HEK293 (cell line): ENCODE measurements around the gene GBX2.

ENCODE experiments used
- CTCF ChIP-seq: fragments of 450-650 bp; formaldehyde crosslinking; IDR thresholded peaks from 2 replicates; pipeline ENCODE4 v1.5.1; 2016; ENCODE audit warnings: missing biosample characterization, missing genetic modification characterization
- ZNF10 ChIP-seq: fragments of 450-650 bp; formaldehyde crosslinking; IDR thresholded peaks from 2 replicates; pipeline ENCODE4 v1.5.1; 2017; ENCODE audit warnings: missing biosample characterization, missing genetic modification characterization
- ZNF138 ChIP-seq: fragments of 450-650 bp; formaldehyde crosslinking; IDR thresholded peaks from 2 replicates; pipeline ENCODE4 v1.5.1; 2016; ENCODE audit warnings: missing biosample characterization, missing genetic modification characterization, borderline replicate concordance
- ZNF544 ChIP-seq: fragments of 450-650 bp; formaldehyde crosslinking; IDR thresholded peaks from 2 replicates; pipeline ENCODE4 v1.5.0; 2017; ENCODE audit warnings: missing biosample characterization, missing genetic modification characterization
- ZNF830 ChIP-seq: fragments of 450-650 bp; IDR thresholded peaks from 2 replicates; pipeline ENCODE4 v1.5.0; 2018; ENCODE audit warnings: missing biosample characterization, missing genetic modification characterization, low read depth, mild to moderate bottlenecking, moderate library complexity

GRCh38 chr2:236190674-236191073 is 22.5 kb upstream of the GBX2 start:
- TF ChIP-seq ZNF10 (tag by site-specific recombination) (no peak), ZNF830 (tag by site-specific recombination) (no peak), CTCF (tag by site-specific recombination) (no peak), ZNF544 (tag by site-specific recombination) (no peak), ZNF138 (no peak)
